ENCODE results near the gene PDE7B.

The PDE7B gene

GRCh38 chr6:135976585-135976984 lies 125.1 kb downstream of the PDE7B start:
- H3K27ac ChIP-seq, result no peak overlapping the region
- TF ChIP-seq ZFX (IDR thresholded peaks at IDR 0.05; ENCODE audit: borderline replicate concordance), result no peak

DNA sequence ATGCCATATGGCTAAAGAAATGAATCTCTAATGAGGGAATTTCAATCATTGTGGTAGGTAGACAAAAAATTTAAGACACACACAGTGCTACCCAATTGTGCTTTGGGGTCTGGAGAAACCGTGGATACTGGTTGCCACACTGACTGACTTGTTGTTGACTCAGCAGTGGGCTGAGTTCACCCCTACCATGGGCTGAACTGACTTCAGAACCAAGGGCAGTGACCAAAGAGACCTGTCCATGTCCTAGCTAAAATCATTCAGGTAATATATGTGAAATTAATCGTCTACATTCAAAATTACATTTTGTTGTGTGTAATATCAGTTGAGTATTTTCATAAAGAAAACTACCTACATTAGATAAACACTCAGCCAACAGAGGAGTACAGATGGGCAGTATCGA lies 131.6 kb downstream of the PDE7B start:
- TF ChIP-seq CTCF (IDR thresholded peaks at IDR 0.05) (no peak), ZFX (IDR thresholded peaks at IDR 0.05; ENCODE audit: borderline replicate concordance) (no peak)
- H3K27ac ChIP-seq, result no peak overlapping the region

- TF ChIP-seq CTCF (IDR thresholded peaks at IDR 0.05) (no peak), ZFX (IDR thresholded peaks at IDR 0.05; ENCODE audit: borderline replicate concordance) (no peak)
Observed at GRCh38 chr6:135983718-135984343, 132.3 kb downstream of the PDE7B start.

GRCh38 chr6:135985471-135985870 lies 134.0 kb downstream of the PDE7B start:
- TF ChIP-seq CTCF (IDR thresholded peaks at IDR 0.05), result no peak
- TF ChIP-seq ZFX (IDR thresholded peaks at IDR 0.05; ENCODE audit: borderline replicate concordance), result no peak
- no peak overlapping the region for H3K27ac ChIP-seq

More at GRCh38 chr6:135983718-135984343, 132.3 kb downstream of the PDE7B start:
- no peak overlapping the region for H3K27ac ChIP-seq

DNA sequence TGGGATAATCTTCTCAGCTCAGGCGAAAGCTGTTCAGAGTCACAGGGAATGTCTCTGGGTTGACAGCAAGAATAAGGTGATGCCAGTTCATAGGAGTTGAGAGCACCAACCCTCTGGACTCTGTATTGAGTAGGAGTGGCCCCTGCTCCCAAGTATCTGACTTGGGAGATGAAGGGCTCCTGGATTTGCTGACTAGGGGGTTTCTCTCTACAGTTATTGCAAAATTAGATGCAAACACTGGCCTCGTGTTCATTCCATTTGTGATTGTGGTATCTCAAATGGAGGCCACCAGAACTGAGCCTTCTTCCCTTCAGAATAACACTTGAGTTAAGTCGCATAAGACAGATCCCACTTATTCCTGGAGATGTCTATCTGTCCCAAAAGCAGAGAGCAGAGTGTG lies 135.7 kb downstream of the PDE7B start:
- H3K27ac ChIP-seq, result no peak overlapping the region
- TF ChIP-seq CTCF (IDR thresholded peaks at IDR 0.05) (no peak), ZFX (IDR thresholded peaks at IDR 0.05; ENCODE audit: borderline replicate concordance) (no peak)

- TF ChIP-seq CTCF (IDR thresholded peaks at IDR 0.05) (no peak), ZFX (IDR thresholded peaks at IDR 0.05; ENCODE audit: borderline replicate concordance) (no peak)
Observed at GRCh38 chr6:135990439-135990838, 138.9 kb downstream of the PDE7B start.

DNA sequence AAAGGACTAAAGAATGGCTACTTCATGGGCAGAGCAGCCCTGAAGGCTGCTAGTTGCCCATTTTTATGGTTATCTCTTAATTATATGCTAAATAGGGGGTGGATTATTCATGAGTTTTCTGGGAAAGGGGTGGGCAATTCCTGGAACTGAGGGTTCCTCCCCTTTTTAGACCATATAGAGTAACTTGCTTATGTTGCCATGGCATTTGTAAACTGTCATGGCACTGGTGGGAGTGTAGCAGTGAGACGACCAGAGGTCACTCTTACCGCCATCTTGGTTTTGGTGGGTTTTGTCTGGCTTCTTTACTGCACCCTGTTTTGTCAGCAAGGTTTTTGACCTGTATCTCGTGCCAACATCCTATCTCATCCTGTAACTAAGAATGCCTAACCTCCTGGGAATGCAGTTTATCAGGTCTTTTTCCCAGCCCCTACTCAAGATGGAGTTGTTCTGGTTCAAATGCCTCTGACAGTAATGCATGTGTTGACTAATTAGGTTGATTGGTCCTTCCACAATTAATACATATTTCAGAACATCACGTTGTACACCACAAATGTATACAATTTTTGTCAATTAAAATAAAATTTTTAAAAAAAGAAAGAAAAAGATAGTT lies 139.5 kb downstream of the PDE7B start:
- H3K27ac ChIP-seq, result no peak overlapping the region
- no peak for TF ChIP-seq ZFX (IDR thresholded peaks at IDR 0.05; ENCODE audit: borderline replicate concordance)
- TF ChIP-seq CTCF (IDR thresholded peaks at IDR 0.05), result no peak

More at GRCh38 chr6:135990439-135990838, 138.9 kb downstream of the PDE7B start:
- no peak overlapping the region for H3K27ac ChIP-seq

Measured in 22Rv1 (cell line).